Tibial artery (tissue), 4 donors: Measurements from ENCODE around the gene SRP72.
"Not testable (repeated sequence)": the region's sequence is repeated elsewhere in the genome, so short reads cannot be mapped to it uniquely, and the experiment has no call there.

Experiments
- DNase-seq, 2 donors: peaks; one replicate each; pipeline ENCODE4 v3.0.0-alpha.2; 2019
- H3K27ac ChIP-seq, 2 donors: fragments of 200-600 bp; sonication (generic) in 1 of 2; 1 replicate in 1 of 2; 2 replicates in 1 of 2; pipeline ENCODE4 v1.5.1; 2018 to 2019; ENCODE audit warnings: mild to moderate bottlenecking in 1 of 2
- H3K27me3 ChIP-seq, 2 donors: fragments of 200-600 bp; sonication (generic) in 1 of 2; one replicate each; pipeline versions ENCODE4 v1.5.1 to v1.6.0; 2016 to 2019
- H3K36me3 ChIP-seq, 3 donors: fragments of 200-600 bp; sonication (generic) in 2 of 3; one replicate each; pipeline ENCODE4 v1.5.1; 2016 to 2019; ENCODE audit warnings: mild to moderate bottlenecking in 2 of 3
- H3K4me1 ChIP-seq, 4 donors: fragments of 200-600 bp; sonication (generic) in 2 of 4; 1 replicate in 3 of 4; 2 replicates in 1 of 4; pipeline ENCODE4 v1.5.1; 2016 to 2019
- H3K4me3 ChIP-seq, 2 donors: fragments of 200-600 bp; sonication (generic) in 1 of 2; 1 replicate in 1 of 2; 2 replicates in 1 of 2; pipeline ENCODE4 v1.5.1; 2018 to 2019; ENCODE audit warnings: mild to moderate bottlenecking in 2 of 2
- H3K9me3 ChIP-seq, 3 donors: fragments of 200-600 bp; sonication (generic) in 1 of 3; one replicate each; pipeline ENCODE4 v1.5.1; 2016 to 2019
- CTCF ChIP-seq, 2 experiments: fragments of 200-600 bp in 1 of 2; fragments of 450-650 bp in 1 of 2; IDR thresholded peaks; one replicate each; pipeline ENCODE4 v1.5.1; 2017 to 2019; ENCODE audit warnings: antibody characterized with exemption in 2 of 2, mild to moderate bottlenecking in 1 of 2, moderate library complexity in 1 of 2
- intact Hi-C: fragments of 100-400 bp; cut with DNase I; formaldehyde crosslinking; loops from one replicate; pipeline ENCODE4 v1.15.0; 2023; ENCODE audit warnings: low total_unique reads

The SRP72 gene

DNA sequence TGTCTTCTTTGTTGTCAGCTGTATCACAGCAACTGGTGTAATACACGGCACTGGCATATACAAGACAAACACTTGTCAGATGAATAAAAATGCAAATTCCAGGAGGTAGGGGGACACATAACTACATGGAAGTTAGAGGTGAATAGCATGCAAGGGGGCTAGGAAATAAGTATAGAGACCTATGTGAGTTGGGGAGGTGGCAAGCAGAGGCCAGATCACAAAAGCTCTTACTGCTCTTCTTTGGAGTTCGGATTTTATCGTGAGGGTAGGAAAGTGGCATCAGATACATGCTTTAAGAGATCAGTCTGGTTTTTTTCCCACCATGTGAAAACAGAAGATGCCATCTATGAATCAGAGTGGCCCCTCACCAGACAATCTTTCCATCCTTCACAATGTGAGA is 2.8 kb upstream of the SRP72 start:
- Histone ChIP-seq H3K27ac (no peak overlapping the region), H3K36me3 (peaks cover 13 to 34% (median 26%) of the 10 kb centered on the region in 3 donors), H3K27me3 (no peaks in the 10 kb centered on the region), H3K4me3 (no peak overlapping the region), H3K4me1 (peaks cover 0 to 40% (median 24%) of the 10 kb centered on the region in 4 donors), H3K9me3 (no peaks in the 10 kb centered on the region)
- DNase-seq: no peak
- intact Hi-C loops: loop anchor here (10.0 kb wide), 1 partner anchor 50 kb away; no protein-coding TSS in a partner anchor
- TF ChIP-seq CTCF (IDR thresholded peaks at IDR 0.05): no peak

DNA sequence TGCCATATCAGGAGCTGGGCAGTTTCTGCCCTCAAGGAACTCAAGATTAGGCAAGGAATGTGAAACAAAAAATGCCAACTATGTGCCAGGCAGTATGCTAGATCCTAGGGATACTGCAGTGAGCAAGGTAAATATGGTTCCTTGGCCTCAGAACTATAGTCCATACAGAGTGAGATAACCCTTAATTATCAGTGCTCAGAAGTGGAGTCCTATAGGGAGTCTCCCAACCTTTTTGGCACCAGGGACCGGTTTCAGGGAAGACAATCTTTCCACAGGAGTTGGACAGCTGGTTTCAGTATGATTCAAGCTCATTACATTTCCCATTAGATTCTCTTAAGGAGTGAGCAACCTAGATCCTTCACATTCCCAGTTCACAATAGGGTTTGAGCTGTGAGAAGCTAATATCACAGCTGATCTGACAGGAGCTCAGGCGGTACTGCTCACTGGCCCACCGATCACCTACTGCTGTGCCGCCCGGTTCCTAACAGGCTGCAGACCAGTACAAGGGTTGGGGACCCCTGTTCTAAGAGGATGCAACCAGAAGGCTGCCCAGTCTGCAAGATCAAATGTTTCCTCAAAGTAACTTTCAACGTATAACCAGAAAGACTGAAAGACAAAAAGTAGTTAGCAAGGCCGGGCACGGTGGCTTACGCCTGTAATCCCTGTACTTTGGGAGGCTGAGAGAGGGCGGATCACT is 1.7 kb upstream of the SRP72 start:
- Histone ChIP-seq H3K27ac (no peak overlapping the region), H3K36me3 (peaks cover 8 to 27% (median 14%) of the 10 kb centered on the region in 3 donors), H3K4me3 (peak overlapping the region; percentile 78 to 99), H3K27me3 (no peaks in the 10 kb centered on the region), H3K9me3 (no peaks in the 10 kb centered on the region), H3K4me1 (peaks cover 0 to 40% (median 24%) of the 10 kb centered on the region in 4 donors)
- intact Hi-C loops: loop anchor here (2.0 to 10.0 kb wide), 2 partner anchors 31 to 51 kb away; partner anchors contain the start of gene PPAT
- no peak for TF ChIP-seq CTCF (IDR thresholded peaks at IDR 0.05)
- no peak for DNase-seq

DNA sequence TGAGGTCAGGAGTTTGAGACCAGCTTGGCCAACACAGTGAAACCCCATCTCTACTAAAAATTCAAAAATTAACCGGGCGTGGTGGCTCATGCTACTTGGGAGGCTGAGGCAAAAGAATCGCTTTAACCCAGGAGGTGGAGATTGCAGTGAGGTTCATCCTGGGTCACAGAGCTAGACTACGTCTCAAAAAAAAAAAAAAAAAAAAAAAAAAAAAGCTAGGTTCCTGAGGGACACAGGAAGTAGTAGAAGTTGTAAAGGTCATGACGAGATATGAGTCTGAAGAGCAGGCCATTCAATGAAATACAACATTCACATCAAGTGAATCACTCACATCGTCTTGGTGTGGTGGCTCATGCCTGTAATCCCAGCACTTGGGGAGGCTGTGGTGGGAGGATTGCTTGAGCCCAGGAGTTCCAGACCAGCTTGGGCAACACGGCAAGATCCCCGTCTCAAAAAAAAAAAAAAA is 1.1 kb upstream of the SRP72 start:
- Histone ChIP-seq H3K4me1 (peaks cover 0 to 40% (median 24%) of the 10 kb centered on the region in 4 donors), H3K27ac (peak overlapping the region; percentile 88 to 93), H3K4me3 (peak overlapping the region; percentile 78 to 99), H3K36me3 (peaks cover 10 to 27% (median 15%) of the 10 kb centered on the region in 3 donors)
- intact Hi-C loops: loop anchor here (2.0 to 10.0 kb wide), 2 partner anchors 32 to 52 kb away; partner anchors contain the start of gene PPAT
- not testable (repeated sequence) for H3K9me3 ChIP-seq, H3K27me3 ChIP-seq, DNase-seq

DNA sequence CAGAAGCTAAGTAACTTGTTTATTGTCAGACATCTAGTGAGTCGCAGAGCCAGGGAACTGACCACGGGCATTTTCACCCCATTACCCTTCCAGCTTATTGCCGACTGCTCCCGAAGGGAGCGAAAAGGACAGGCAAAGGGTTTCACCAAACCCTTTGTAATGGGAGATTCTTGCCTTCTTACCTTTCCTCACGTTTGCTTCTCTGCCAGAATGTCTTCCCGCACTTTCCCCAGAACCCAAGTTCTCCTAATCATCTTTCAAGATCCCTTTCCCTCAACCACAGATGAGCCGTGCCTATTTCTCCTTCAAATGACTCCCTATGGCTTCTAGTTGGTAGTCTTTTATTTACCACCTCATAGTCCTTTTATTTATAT is 520 bp upstream of the SRP72 start:
- TF ChIP-seq CTCF (IDR thresholded peaks at IDR 0.05): no peak
- H3K4me1 ChIP-seq: peaks cover 0 to 40% (median 24%) of the 10 kb centered on the region in 4 donors
- intact Hi-C loops: loop anchor here (2.0 to 10.0 kb wide), 2 partner anchors 32 to 52 kb away; partner anchors contain the start of gene PPAT

DNA sequence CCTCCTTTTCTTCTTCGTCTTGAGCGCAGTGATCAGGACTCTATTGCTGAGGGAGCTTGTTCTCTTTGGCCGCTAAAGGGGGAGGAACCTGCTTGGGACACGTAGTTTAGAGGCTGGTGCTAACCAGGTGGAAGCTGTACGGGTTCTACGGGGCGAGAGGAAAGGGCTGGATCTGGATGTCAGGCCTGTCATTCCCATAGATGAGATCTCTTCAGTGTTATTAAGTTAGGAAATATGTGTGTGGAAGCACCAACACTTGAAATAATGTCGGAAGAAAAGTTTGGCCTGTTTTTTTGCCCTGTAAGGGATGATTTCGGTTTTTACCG is 643 bp downstream of the SRP72 start:
- TF ChIP-seq CTCF (IDR thresholded peaks at IDR 0.05): no peak
- H3K4me3 ChIP-seq: peak overlapping the region; percentile 78 to 99
- H3K4me1 ChIP-seq: peaks cover 0 to 40% (median 24%) of the 10 kb centered on the region in 4 donors
- peaks cover 16 to 28% (median 17%) of the 10 kb centered on the region in 3 donors for H3K36me3 ChIP-seq
- H3K9me3 ChIP-seq: no peaks in the 10 kb centered on the region
- no peak for DNase-seq
- H3K27ac ChIP-seq: peak overlapping the region; percentile 88 to 93
- intact Hi-C loops: loop anchor here (10.0 kb wide), 1 partner anchor 53 kb away; no protein-coding TSS in a partner anchor
- no peaks in the 10 kb centered on the region for H3K27me3 ChIP-seq

More for the DNA sequence above, 520 bp upstream of the SRP72 start:
- Histone ChIP-seq H3K36me3 (peaks cover 12 to 27% (median 15%) of the 10 kb centered on the region in 3 donors), H3K9me3 (no peaks in the 10 kb centered on the region), H3K27me3 (no peaks in the 10 kb centered on the region), H3K4me3 (peak overlapping the region; percentile 78 to 99), H3K27ac (peak overlapping the region; percentile 88 to 93)
- DNase-seq: no peak
